Mammary epithelial cell (primary cell): ENCODE measurements around the gene ARHGEF12.

Source experiments
- CTCF ChIP-seq, 2 donors: IDR thresholded peaks in 1 of 2; conservative IDR thresholded peaks in 1 of 2; 2 replicates each; pipeline ENCODE4 v1.5.1; 2011 to 2012; ENCODE audit warnings: inconsistent platforms in 2 of 2, low read length in 2 of 2, mild to moderate bottlenecking in 2 of 2, control low read depth in 1 of 2, low read depth in 1 of 2; ENCODE audit not compliant: insufficient read depth in 1 of 2; ENCODE audit errors: extremely low read depth in 1 of 2
- EZH2 ChIP-seq: IDR thresholded peaks from 2 replicates; pipeline ENCODE4 v1.6.1; 2012; ENCODE audit warnings: low read length, inconsistent platforms, borderline replicate concordance

- TF ChIP-seq CTCF (conservative IDR thresholded peaks at IDR 0.05 in 1 of 2, IDR thresholded peaks at IDR 0.05 in 1 of 2; ENCODE audit: extremely low read depth in 1 of 2, insufficient read depth in 1 of 2, low read depth in 1 of 2, low read length in 2 of 2): peak; percentile 40 to 47
- TF ChIP-seq EZH2: no peak
These were observed 95.4 kb downstream of the ARHGEF12 start for GRCh38 chr11:120431633-120432032.
